Measurements from ENCODE around the gene CNP. TPM values are rescaled to one million over a fixed set of nuclear protein-coding genes. Genes with fewer than 3 reads are reported as not detected.

CNP gene
- total and polyA plus RNA-seq, 10 of the 15 experiments (the other 5 are each of a cell fraction or from before 2014, with no cell fraction given): 1.8 to 60.7 (median 31.4) TPM

DNA sequence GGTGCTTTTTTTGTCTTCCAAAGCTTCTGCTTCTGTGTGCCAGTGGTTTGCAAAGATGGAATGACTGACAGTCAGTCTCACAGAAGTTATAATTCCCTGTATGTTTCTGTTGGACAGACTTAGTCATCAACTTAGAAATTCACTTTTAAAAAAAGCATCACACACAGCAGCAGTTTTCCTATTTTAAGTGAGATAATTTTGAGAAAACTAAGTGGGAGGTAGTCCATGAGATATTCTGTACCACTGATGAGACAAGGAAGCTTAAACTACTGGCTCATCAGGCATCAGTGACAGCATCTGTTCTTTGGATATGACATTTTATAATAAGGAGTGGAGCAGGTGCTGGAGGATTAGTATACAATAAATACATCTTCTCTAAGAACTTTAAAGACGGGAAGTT, 20.0 kb downstream of the CNP start (continued):
- TF ChIP-seq, protein P1, sequence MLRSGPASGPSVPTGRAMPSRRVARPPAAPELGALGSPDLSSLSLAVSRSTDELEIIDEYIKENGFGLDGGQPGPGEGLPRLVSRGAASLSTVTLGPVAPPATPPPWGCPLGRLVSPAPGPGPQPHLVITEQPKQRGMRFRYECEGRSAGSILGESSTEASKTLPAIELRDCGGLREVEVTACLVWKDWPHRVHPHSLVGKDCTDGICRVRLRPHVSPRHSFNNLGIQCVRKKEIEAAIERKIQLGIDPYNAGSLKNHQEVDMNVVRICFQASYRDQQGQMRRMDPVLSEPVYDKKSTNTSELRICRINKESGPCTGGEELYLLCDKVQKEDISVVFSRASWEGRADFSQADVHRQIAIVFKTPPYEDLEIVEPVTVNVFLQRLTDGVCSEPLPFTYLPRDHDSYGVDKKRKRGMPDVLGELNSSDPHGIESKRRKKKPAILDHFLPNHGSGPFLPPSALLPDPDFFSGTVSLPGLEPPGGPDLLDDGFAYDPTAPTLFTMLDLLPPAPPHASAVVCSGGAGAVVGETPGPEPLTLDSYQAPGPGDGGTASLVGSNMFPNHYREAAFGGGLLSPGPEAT (IDR thresholded peaks at IDR 0.05; ENCODE audit: low read depth): no peak
- no peak for TF ChIP-seq NRF1 (conservative IDR thresholded peaks at IDR 0.05; ENCODE audit: low read depth, low read length)
- TF ChIP-seq MYC (IDR thresholded peaks at IDR 0.05; ENCODE audit: insufficient read depth, insufficient read length, insufficient replicate concordance, low read length, severe bottlenecking): no peak

DNA sequence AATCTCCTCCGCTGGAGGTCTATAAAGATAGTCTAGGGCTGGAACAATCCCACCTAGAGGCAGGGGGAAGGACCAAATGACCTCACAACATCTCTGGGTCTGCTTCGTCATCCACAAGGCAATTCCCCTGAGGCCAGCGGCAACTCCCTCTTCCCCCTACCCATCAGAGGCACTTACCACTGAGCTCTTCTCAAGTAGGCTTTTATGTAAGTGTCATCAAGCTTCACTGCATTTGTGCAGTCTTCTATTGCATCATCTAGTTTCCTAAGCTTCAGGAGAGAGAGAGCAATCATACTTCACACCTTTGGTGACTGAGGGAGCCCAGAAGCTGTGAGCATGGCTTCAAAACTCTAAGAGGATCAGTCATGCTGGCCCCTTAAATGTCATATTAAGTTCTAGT, 21.0 kb downstream of the CNP start:
- intact Hi-C loops (cut with micrococcal nuclease; ENCODE audit: unreplicated experiment): no loop called here
- DNase-seq (ENCODE audit: low read depth, low spot score) (no peak), ATAC-seq (no peak), FAIRE-seq (no peak)
- Histone ChIP-seq H4K20me1 (ENCODE audit: control insufficient read depth, insufficient read depth) (no peaks in the 10 kb centered on the region), H3K4me3 (no peak overlapping the region), H3K9me3 (replicated peaks; ENCODE audit: control insufficient read depth, insufficient read depth, low read length) (no peaks in the 10 kb centered on the region), H3K27me3 (replicated peaks in 1 of 2; ENCODE audit: control insufficient read depth in 2 of 2, insufficient read depth in 2 of 2, low read length in 1 of 2) (no peaks in the 10 kb centered on the region), H3K4me2 (ENCODE audit: control insufficient read depth, insufficient read depth) (no peak overlapping the region), H3K36me3 (ENCODE audit: control insufficient read depth in 2 of 2, insufficient read depth in 2 of 2, low read length in 1 of 2) (peaks cover 23 to 47% of the 10 kb centered on the region in 2 experiments), H3K4me1 (ENCODE audit: control insufficient read depth, insufficient read depth, low read length) (no peaks in the 10 kb centered on the region), H3K9ac (ENCODE audit: control insufficient read depth, insufficient read depth, low read length) (no peak overlapping the region), H3K79me2 (ENCODE audit: control insufficient read depth, insufficient read depth, low read length) (no peaks in the 10 kb centered on the region), H3K27ac (ENCODE audit: control insufficient read depth, insufficient read depth) (no peak overlapping the region), H2AFZ (ENCODE audit: control insufficient read depth, low read depth, low read length) (no peak overlapping the region)
- BruUV-seq (replicated peaks): no TSS peak
- TF ChIP-seq, protein P2, sequence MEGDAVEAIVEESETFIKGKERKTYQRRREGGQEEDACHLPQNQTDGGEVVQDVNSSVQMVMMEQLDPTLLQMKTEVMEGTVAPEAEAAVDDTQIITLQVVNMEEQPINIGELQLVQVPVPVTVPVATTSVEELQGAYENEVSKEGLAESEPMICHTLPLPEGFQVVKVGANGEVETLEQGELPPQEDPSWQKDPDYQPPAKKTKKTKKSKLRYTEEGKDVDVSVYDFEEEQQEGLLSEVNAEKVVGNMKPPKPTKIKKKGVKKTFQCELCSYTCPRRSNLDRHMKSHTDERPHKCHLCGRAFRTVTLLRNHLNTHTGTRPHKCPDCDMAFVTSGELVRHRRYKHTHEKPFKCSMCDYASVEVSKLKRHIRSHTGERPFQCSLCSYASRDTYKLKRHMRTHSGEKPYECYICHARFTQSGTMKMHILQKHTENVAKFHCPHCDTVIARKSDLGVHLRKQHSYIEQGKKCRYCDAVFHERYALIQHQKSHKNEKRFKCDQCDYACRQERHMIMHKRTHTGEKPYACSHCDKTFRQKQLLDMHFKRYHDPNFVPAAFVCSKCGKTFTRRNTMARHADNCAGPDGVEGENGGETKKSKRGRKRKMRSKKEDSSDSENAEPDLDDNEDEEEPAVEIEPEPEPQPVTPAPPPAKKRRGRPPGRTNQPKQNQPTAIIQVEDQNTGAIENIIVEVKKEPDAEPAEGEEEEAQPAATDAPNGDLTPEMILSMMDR (IDR thresholded peaks at IDR 0.05 in 2 of 3, conservative IDR thresholded peaks at IDR 0.05 in 1 of 3; ENCODE audit: control insufficient read depth in 2 of 3, extremely low read depth in 1 of 3, insufficient read depth in 1 of 3, low read depth in 3 of 3, low read length in 3 of 3): no peak
- TF ChIP-seq JUNB (IDR thresholded peaks at IDR 0.05) (no peak), YY1 (IDR thresholded peaks at IDR 0.05; ENCODE audit: low read depth, low read length) (no peak), PAX5 (IDR thresholded peaks at IDR 0.05; ENCODE audit: borderline replicate concordance, low read depth, low read length) (no peak), CREM (IDR thresholded peaks at IDR 0.05; ENCODE audit: low read depth) (no peak), CREB1 (IDR thresholded peaks at IDR 0.05; ENCODE audit: low read depth) (peak; percentile 38; the same call in 1 of the 2 replicates)
- TF ChIP-seq, protein P3, sequence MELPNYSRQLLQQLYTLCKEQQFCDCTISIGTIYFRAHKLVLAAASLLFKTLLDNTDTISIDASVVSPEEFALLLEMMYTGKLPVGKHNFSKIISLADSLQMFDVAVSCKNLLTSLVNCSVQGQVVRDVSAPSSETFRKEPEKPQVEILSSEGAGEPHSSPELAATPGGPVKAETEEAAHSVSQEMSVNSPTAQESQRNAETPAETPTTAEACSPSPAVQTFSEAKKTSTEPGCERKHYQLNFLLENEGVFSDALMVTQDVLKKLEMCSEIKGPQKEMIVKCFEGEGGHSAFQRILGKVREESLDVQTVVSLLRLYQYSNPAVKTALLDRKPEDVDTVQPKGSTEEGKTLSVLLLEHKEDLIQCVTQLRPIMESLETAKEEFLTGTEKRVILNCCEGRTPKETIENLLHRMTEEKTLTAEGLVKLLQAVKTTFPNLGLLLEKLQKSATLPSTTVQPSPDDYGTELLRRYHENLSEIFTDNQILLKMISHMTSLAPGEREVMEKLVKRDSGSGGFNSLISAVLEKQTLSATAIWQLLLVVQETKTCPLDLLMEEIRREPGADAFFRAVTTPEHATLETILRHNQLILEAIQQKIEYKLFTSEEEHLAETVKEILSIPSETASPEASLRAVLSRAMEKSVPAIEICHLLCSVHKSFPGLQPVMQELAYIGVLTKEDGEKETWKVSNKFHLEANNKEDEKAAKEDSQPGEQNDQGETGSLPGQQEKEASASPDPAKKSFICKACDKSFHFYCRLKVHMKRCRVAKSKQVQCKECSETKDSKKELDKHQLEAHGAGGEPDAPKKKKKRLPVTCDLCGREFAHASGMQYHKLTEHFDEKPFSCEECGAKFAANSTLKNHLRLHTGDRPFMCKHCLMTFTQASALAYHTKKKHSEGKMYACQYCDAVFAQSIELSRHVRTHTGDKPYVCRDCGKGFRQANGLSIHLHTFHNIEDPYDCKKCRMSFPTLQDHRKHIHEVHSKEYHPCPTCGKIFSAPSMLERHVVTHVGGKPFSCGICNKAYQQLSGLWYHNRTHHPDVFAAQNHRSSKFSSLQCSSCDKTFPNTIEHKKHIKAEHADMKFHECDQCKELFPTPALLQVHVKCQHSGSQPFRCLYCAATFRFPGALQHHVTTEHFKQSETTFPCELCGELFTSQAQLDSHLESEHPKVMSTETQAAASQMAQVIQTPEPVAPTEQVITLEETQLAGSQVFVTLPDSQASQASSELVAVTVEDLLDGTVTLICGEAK (IDR thresholded peaks at IDR 0.05; ENCODE audit: borderline replicate concordance): no peak
- ChIA-PET SMC1A (ENCODE audit: uncharacterized antibody, unreplicated experiment) (interaction anchor here (1.4 kb wide), 1 partner anchor 18 kb away, joined by 3 read pairs; no protein-coding TSS in a partner anchor), RAD21 (ENCODE audit: unreplicated experiment) (no interaction called here), CTCF (no interaction called here), POLR2A (no interaction called here)
- in situ Hi-C loops (cut with MboI): no loop called here
- WGBS (ENCODE audit: insufficient coverage, insufficient replicate concordance, low lambda C conversion rate, missing lambda C conversion rate): 59% methylated on average over 3 of the region's 3 CpGs
